K562 (cell line): ENCODE measurements around the gene TOR1AIP2. TPM values are rescaled to one million over a fixed set of nuclear protein-coding genes. Genes with fewer than 3 reads are reported as not detected.

Source experiments
- ATAC-seq: fragments of 200-7000 bp; cut with Tn5 transposase; 3 replicates; pipeline ENCODE4 v1.9.1; 2020; ENCODE audit warnings: moderate library complexity
- BruUV-seq: library from RNA; stranded (reverse); fragments of 400-500 nt; replicated peaks from 2 replicates; lab custom pipeline; 2021; lab: Mats Ljungman, UMichigan
- CTCF ChIA-PET: fragments of 300-600 bp; formaldehyde crosslinking; extraction: SDS; loops from one replicate; lab custom pipeline; 2021; ENCODE audit warnings: low intra/inter-chr PET ratio; lab: Yijun Ruan, JAX
- POLR2A ChIA-PET: fragments of 300-600, 350-650 bp; sonication (Branson Sonifier 250); formaldehyde crosslinking; extraction: SDS; loops from one replicate; lab custom pipeline; 2021; ENCODE audit warnings: antibody characterized with exemption, inconsistent platforms; lab: Yijun Ruan, JAX
- DNase-seq, 4 experiments: peaks; one replicate each; pipeline versions ENCODE4 v3.0.0 to v3.0.0-alpha.2; 2011 to 2018; ENCODE audit warnings: low spot score in 3 of 4, mixed read lengths in 3 of 4; ENCODE audit errors: extremely low read depth in 1 of 4
- FAIRE-seq: peaks from 2 replicates; lab custom pipeline; 2011; peaks lifted over from hg19 to GRCh38; lab: Jason Lieb, UNC
- H2AFZ ChIP-seq: 2 replicates; pipeline ENCODE4 v1.6.0; 2011; ENCODE audit warnings: low read depth, low read length, control low read depth, inconsistent platforms
- H3K27ac ChIP-seq: fragments of 200-600 bp; 3 replicates; pipeline ENCODE4 v1.8.0; 2011; ENCODE audit warnings: low read depth, mild to moderate bottlenecking, control low read depth, inconsistent platforms, low read length, moderate library complexity, mixed read lengths; ENCODE audit errors: extremely low read depth
- H3K27me3 ChIP-seq, 2 experiments: fragments of 300-600 bp in 1 of 2; 2 replicates in 1 of 2; 3 replicates in 1 of 2; pipeline versions ENCODE4 v1.6.0 to v1.8.0; 2011; ENCODE audit warnings: inconsistent platforms in 2 of 2, low read length in 2 of 2, mild to moderate bottlenecking in 1 of 2, mixed read lengths in 1 of 2, moderate library complexity in 1 of 2; ENCODE audit not compliant: control insufficient read depth in 2 of 2, insufficient read depth in 2 of 2
- H3K36me3 ChIP-seq: fragments of 300-600 bp; 3 replicates; pipeline ENCODE4 v1.8.0; 2011; ENCODE audit warnings: mild to moderate bottlenecking, low read length, inconsistent platforms; ENCODE audit not compliant: control insufficient read depth, insufficient read depth
- H3K4me1 ChIP-seq, 2 experiments: fragments of 200-600 bp in 1 of 2; replicated peaks in 1 of 2; 2 replicates in 1 of 2; 3 replicates in 1 of 2; pipeline versions ENCODE4 v1.5.1 to v1.8.0; 2011; ENCODE audit warnings: inconsistent platforms in 2 of 2, low read length in 2 of 2, mild to moderate bottlenecking in 1 of 2, mixed read lengths in 1 of 2, moderate library complexity in 1 of 2; ENCODE audit not compliant: control insufficient read depth in 2 of 2, insufficient read depth in 2 of 2
- H3K4me2 ChIP-seq: 2 replicates; pipeline ENCODE4 v1.6.1; 2011; ENCODE audit warnings: low read length, control low read depth, inconsistent platforms, mixed read lengths; ENCODE audit not compliant: insufficient read depth
- H3K4me3 ChIP-seq: fragments of 200-600 bp; sonication (generic), shearing (Covaris generic); 2 replicates; pipeline ENCODE4 v1.5.1; 2016; ENCODE audit warnings: control low read depth, inconsistent platforms
- H3K79me2 ChIP-seq: fragments of 200-600 bp; 3 replicates; pipeline ENCODE4 v1.8.0; 2011; ENCODE audit warnings: low read length, inconsistent platforms; ENCODE audit not compliant: control insufficient read depth, insufficient read depth
- H3K9ac ChIP-seq, 2 experiments: 2 replicates each; pipeline versions ENCODE4 v1.6.0 to v1.6.1; 2011; ENCODE audit warnings: low read depth in 2 of 2, low read length in 2 of 2, control low read depth in 1 of 2, inconsistent platforms in 1 of 2, mild to moderate bottlenecking in 1 of 2, mixed read lengths in 1 of 2; ENCODE audit not compliant: insufficient read depth in 1 of 2
- H3K9me1 ChIP-seq: one replicate; pipeline ENCODE4 v1.6.0; 2011; ENCODE audit warnings: inconsistent platforms, mild to moderate bottlenecking, low read length, moderate library complexity; ENCODE audit not compliant: control insufficient read depth, insufficient read depth
- H3K9me3 ChIP-seq: replicated peaks from 2 replicates; pipeline ENCODE4 v1.5.1; 2011; ENCODE audit warnings: low read depth, low read length, inconsistent platforms; ENCODE audit not compliant: control insufficient read depth, insufficient read depth
- H4K20me1 ChIP-seq: replicated peaks from 2 replicates; pipeline ENCODE4 v1.6.1; 2011; ENCODE audit warnings: low read length, inconsistent platforms, mixed read lengths; ENCODE audit not compliant: control insufficient read depth, insufficient read depth
- AFF4 ChIP-seq: sonication (generic); formaldehyde crosslinking; IDR thresholded peaks from 2 replicates; pipeline ENCODE4 v1.8.0; 2023; ENCODE audit warnings: mild to moderate bottlenecking, missing genetic modification reagents
- BACH1 ChIP-seq: fragments of 200-800 bp; sonication (Bioruptor generic); IDR thresholded peaks from 2 replicates; pipeline ENCODE4 v1.6.1; 2016; ENCODE audit warnings: missing genetic modification characterization, missing compliant biosample characterization
- CREM ChIP-seq: IDR thresholded peaks from 2 replicates; pipeline ENCODE4 v1.6.1; 2014; ENCODE audit warnings: antibody characterized with exemption, low read depth
- ELK3 ChIP-seq: fragments of 450-650 bp; formaldehyde crosslinking; IDR thresholded peaks from 2 replicates; pipeline ENCODE4 v1.4.0; 2020; ENCODE audit warnings: mild to moderate bottlenecking
- HEY1 ChIP-seq: fragments of 250-450 bp; sonication (Bioruptor Pico); IDR thresholded peaks from 2 replicates; pipeline ENCODE4 v1.5.0; 2020; ENCODE audit warnings: mild to moderate bottlenecking, moderate library complexity, borderline replicate concordance
- ID3 ChIP-seq, 2 experiments: fragments of 250-450 bp in 1 of 2; fragments of 450-650 bp in 1 of 2; sonication (Bioruptor Pico) in 1 of 2; IDR thresholded peaks; 2 replicates each; pipeline versions ENCODE4 v1.6.1 to v1.8.0; 2016 to 2021; ENCODE audit warnings: mild to moderate bottlenecking in 2 of 2, moderate library complexity in 2 of 2, missing compliant biosample characterization in 1 of 2, missing genetic modification characterization in 1 of 2
- NFYB ChIP-seq: IDR thresholded peaks from 2 replicates; pipeline ENCODE4 v1.6.1; 2011; ENCODE audit warnings: mild to moderate bottlenecking, moderate library complexity; ENCODE audit not compliant: insufficient read length; ENCODE audit errors: extremely low read depth
- PCBP1 ChIP-seq: fragments of 200-400 bp; formaldehyde crosslinking; IDR thresholded peaks from 2 replicates; pipeline ENCODE4 v1.6.1; 2018; ENCODE audit warnings: mild to moderate bottlenecking, low read depth, low read length; ENCODE audit not compliant: poor library complexity, severe bottlenecking
- RBM22 ChIP-seq: fragments of 200-400 bp; formaldehyde crosslinking; IDR thresholded peaks from 2 replicates; pipeline ENCODE4 v1.6.1; 2018; ENCODE audit warnings: low read length, low read depth; ENCODE audit not compliant: poor library complexity, severe bottlenecking
- YBX1 ChIP-seq: fragments of 450-650 bp; IDR thresholded peaks from 2 replicates; pipeline ENCODE4 v1.7.1; 2016; ENCODE audit warnings: mild to moderate bottlenecking
- ZBTB1 ChIP-seq: sonication (generic); formaldehyde crosslinking; IDR thresholded peaks from 2 replicates; pipeline ENCODE4 v1.8.1; 2023; ENCODE audit warnings: missing genetic modification reagents, low read depth, mild to moderate bottlenecking, borderline replicate concordance
- ZNF140 ChIP-seq: fragments of 250-450 bp; sonication (Bioruptor Pico); IDR thresholded peaks from 2 replicates; pipeline ENCODE4 v1.8.0; 2021; ENCODE audit warnings: moderate library complexity, mild to moderate bottlenecking, inconsistent platforms
- ZNF24 ChIP-seq: fragments of 450-650 bp; IDR thresholded peaks from 2 replicates; pipeline ENCODE4 v1.6.1; 2016
- ZNF76 ChIP-seq: fragments of 250-450 bp; sonication (Bioruptor Pico); IDR thresholded peaks from 2 replicates; pipeline ENCODE4 v1.4.0; 2020; ENCODE audit warnings: mild to moderate bottlenecking, moderate library complexity, borderline replicate concordance
- ZNF77 ChIP-seq: fragments of 250-450 bp; sonication (Bioruptor Pico); IDR thresholded peaks from 2 replicates; pipeline ENCODE4 v1.5.0; 2020
- whole genome bisulfite sequencing: fragments of 100-300 bp; shearing (Covaris generic); methylation state at CpG from one replicate; pipeline ENCODE4 v1.1.6; 2016; ENCODE audit warnings: low coverage, mixed read lengths; ENCODE audit not compliant: insufficient coverage; ENCODE audit errors: missing lambda C conversion rate; 5-methylcytosine and 5-hydroxymethylcytosine counted together
- in situ Hi-C: fragments of 300-500 bp; cut with MboI; formaldehyde crosslinking; loops from 4 replicates; pipeline ENCODE4 v1.15.0; 2018; ENCODE audit warnings: inconsistent platforms, mixed read lengths
- intact Hi-C: fragments of 100-400 bp; cut with micrococcal nuclease; formaldehyde crosslinking; loops from 2 replicates; pipeline ENCODE4 v1.14.2; 2022
- polyA plus RNA-seq, 8 experiments: library from polyadenylated mRNA; depleted of rRNA in 4 of 8; stranded (reverse) in 5 of 8; unstranded in 3 of 8; fragments of >200 nt; fragmentation: Nextera tagmentation in 2 of 8; fragmentation: Illumina TruSeq in 1 of 8; extraction: Ambion mirVana in 2 of 8; extraction: Trizol in 1 of 8; gene quantifications; 2 replicates each; pipeline versions ENCODE4 v1.2.1 to v1.2.3, GENCODE V29; 2011 to 2014; ENCODE audit warnings: inconsistent platforms in 1 of 8, missing spikeins in 1 of 8
- total RNA-seq, 7 experiments: library from RNA; depleted of rRNA in 6 of 7; stranded (reverse); fragments of >200 nt in 6 of 7; fragmentation: Illumina TruSeq in 2 of 7; extraction: Trizol in 2 of 7; gene quantifications; 2 replicates each; pipeline versions ENCODE4 v1.2.1 to v1.2.3, GENCODE V29; 2011 to 2021; ENCODE audit warnings: low replicate concordance in 1 of 7
- TF ChIP-seq, protein P1 (sequence below): fragments of 450-650 bp; formaldehyde crosslinking; conservative IDR thresholded peaks from 2 replicates; pipeline ENCODE4 v1.4.0; 2022; ENCODE audit warnings: mild to moderate bottlenecking, missing genetic modification characterization

The TOR1AIP2 gene
- total and polyA plus RNA-seq, 9 of the 15 experiments (the other 6 are each of a cell fraction or from before 2014, with no cell fraction given), result 16.7 to 122 (median 41.4) TPM

DNA sequence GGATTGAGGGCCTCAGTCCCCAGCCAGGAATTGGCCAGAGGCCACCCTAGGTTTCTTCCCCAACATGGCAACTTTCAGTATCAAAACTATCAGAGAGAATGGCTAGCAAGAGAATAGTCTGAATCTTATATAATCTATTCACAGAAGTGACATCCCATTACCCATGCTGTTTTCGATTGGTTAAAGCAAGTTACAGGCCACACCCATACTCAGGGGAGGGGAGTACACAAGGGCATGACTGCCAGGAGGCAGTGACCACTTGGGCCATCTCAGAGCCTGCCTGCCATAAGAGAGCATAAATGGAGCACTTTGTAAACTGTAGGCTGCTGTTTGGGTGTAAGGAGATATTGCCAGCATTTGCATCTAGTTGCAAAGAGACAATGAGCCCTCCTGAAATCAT, 69.1 kb downstream of the TOR1AIP2 start:
- Histone ChIP-seq H3K9me1 (no peaks in the 10 kb centered on the region), H3K4me3 (no peak overlapping the region), H4K20me1 (peaks cover 13% of the 10 kb centered on the region), H3K4me2 (no peak overlapping the region), H3K27me3 (peaks cover 39 to 73% of the 10 kb centered on the region in 2 experiments), H3K79me2 (no peaks in the 10 kb centered on the region), H3K9ac (no peak overlapping the region), H3K27ac (no peak overlapping the region), H3K4me1 (peaks cover 0 to 9% of the 10 kb centered on the region in 2 experiments; a peak in 3 of 5 replicates), H3K36me3 (no peaks in the 10 kb centered on the region), H2AFZ (no peak overlapping the region), H3K9me3 (no peaks in the 10 kb centered on the region)
- ChIA-PET CTCF (interaction anchor here (2.0 to 2.4 kb wide), 2 partner anchors 102 to 729 kb away, joined by 13 to 22 read pairs; no protein-coding TSS in a partner anchor), POLR2A (interaction anchor here (0.6 to 1.4 kb wide), 2 partner anchors 77 to 104 kb away, joined by 3 read pairs; no protein-coding TSS in a partner anchor)
- no peak for ATAC-seq
- in situ Hi-C loops, result loop anchor here (10.0 kb wide), 1 partner anchor 564 kb away; no protein-coding TSS in a partner anchor
- WGBS, result 0% methylated on average over 1 of the region's 1 CpG
- FAIRE-seq, result no peak
- no TSS peak for BruUV-seq
- intact Hi-C loops, result no loop called here
- DNase-seq, result no peak
- TF ChIP-seq AFF4 (no peak), NFYB (no peak), PCBP1 (no peak), ID3 (CRISPR knock-in tag; IDR thresholded peaks at IDR 0.05) (no peak), ID3 (tag; IDR thresholded peaks at IDR 0.05) (0 out of 2 replicates have a peak, but pooled peaks have one; percentile 5), RBM22 (no peak), ZBTB1 (CRISPR knock-in tag) (no peak), CREM (no peak), ZNF24 (no peak), HEY1 (CRISPR knock-in tag) (no peak), ZNF77 (CRISPR knock-in tag) (no peak), ZNF76 (CRISPR knock-in tag) (no peak), BACH1 (tag) (0 out of 2 replicates have a peak, but pooled peaks have one; percentile 7), ZNF140 (CRISPR knock-in tag) (no peak), YBX1 (no peak), ELK3 (CRISPR knock-in tag) (no peak)
- TF ChIP-seq, protein P1, sequence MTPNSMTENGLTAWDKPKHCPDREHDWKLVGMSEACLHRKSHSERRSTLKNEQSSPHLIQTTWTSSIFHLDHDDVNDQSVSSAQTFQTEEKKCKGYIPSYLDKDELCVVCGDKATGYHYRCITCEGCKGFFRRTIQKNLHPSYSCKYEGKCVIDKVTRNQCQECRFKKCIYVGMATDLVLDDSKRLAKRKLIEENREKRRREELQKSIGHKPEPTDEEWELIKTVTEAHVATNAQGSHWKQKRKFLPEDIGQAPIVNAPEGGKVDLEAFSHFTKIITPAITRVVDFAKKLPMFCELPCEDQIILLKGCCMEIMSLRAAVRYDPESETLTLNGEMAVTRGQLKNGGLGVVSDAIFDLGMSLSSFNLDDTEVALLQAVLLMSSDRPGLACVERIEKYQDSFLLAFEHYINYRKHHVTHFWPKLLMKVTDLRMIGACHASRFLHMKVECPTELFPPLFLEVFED (CRISPR knock-in tag), result no peak
